ENCODE measurements around the gene TOR1AIP2.
"Not testable (repeated sequence)": the region's sequence is repeated elsewhere in the genome, so short reads cannot be mapped to it uniquely, and the experiment has no call there.

Gene TOR1AIP2

DNA sequence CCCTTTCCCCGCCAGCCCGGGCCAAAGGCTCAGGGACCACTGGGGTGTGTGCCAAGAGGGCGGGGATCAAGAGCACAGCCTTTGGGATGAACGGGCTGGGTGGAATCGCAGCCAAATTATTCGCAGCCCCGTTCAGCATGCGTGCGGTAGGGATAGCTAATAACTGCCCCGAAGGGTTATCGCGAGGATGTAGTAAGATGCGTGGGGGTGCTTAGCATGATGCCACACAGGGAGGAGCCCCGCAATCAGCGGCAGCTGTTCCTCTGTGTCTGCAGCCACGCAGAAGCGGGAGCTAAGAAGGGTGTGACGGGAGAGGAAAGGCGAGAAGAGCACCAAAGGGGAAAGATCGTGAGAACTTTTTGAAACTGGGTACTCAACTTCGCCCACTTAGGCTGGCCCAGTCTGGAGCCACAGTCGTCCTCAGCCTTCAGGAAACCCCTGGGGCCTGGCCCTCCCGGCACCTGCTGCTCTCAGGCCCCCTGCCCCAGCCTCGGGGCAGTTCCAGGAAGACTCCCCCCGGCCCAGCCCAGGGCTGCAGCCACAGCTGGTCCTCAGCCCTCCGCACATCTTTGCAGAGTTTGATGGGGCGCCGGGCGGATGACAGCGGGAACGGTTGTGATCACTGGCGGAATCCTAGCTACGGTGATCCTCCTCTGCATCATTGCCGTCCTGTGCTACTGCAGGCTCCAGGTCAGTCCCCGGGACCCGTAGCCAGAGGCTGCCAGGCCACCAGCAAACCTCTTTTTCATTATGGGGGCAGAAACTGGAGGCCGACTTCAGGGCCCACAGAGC, 64.9 kb downstream of the TOR1AIP2 start:
- Histone ChIP-seq H3K9me3 (ENCODE audit: insufficient read depth, low read depth, low read length) (no peaks in the 10 kb centered on the region), H3K4me1 (ENCODE audit: insufficient read depth, low read length) (no peaks in the 10 kb centered on the region; the same call in 1 of the 2 replicates), H3K27ac (ENCODE audit: low read length) (no peak overlapping the region), H3K36me3 (ENCODE audit: insufficient read depth, low read depth, low read length) (no peaks in the 10 kb centered on the region), H3K9ac (ENCODE audit: low read depth, low read length) (no peak overlapping the region), H3K27me3 (ENCODE audit: insufficient read depth, low read length) (peaks cover 38% of the 10 kb centered on the region), H3K4me3 (ENCODE audit: low read length) (no peak overlapping the region)

- H3K9ac ChIP-seq (ENCODE audit: low read depth, low read length) = no peak overlapping the region
- no peak overlapping the region for H3K4me3 ChIP-seq (ENCODE audit: low read length)
- H3K27me3 ChIP-seq (ENCODE audit: insufficient read depth, low read length) = peaks cover 16% of the 10 kb centered on the region
- H3K9me3 ChIP-seq (ENCODE audit: insufficient read depth, low read depth, low read length) = no peaks in the 10 kb centered on the region
- H3K4me1 ChIP-seq (ENCODE audit: insufficient read depth, low read length) = no peaks in the 10 kb centered on the region
- H3K27ac ChIP-seq (ENCODE audit: low read length) = no peak overlapping the region
- no peaks in the 10 kb centered on the region for H3K36me3 ChIP-seq (ENCODE audit: insufficient read depth, low read depth, low read length)
These were observed 67.3 kb downstream of the TOR1AIP2 start for GRCh38 chr1:179810367-179810715.

DNA sequence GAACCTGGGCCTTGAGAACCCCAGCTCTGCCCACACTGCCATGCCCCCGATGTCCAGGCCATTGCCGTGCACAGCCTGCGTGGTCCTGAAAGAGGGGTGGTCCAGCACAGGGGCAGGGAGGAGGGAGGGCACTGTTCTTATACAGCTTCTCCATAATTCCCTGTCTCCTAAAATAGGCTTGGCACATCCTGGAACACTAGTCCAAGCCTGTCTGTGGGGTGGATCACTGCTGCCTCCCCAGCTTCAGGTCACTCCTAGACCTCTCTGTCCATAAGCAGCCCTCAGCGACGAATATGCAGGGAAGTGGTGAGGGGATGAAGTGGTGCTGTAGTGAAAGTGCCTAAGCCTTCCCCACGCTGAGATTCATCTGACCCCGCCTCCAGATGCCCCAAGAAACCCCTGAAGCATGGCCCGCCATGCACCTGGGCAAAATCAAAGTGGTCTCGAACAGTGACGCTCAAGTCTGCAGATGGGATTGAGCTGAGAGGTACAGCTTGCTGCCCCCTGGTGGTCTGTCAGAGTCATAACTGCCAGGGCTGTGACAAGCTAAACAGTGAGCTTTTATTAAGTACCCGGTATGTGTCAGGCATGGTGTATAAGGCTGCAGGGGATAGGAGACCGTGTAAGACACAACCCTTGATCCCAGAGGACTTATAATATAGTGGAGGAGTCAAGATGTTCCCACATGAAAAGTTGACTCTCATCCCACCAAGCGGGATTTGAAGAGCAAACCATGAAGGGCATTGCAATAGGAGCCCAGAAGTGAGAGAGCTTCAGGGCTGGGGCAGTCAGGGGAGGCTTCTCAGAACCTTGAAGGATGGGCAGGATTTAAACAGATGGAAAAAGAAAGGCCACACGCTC, 67.9 kb downstream of the TOR1AIP2 start:
- peaks cover 12% of the 10 kb centered on the region for H3K27me3 ChIP-seq (ENCODE audit: insufficient read depth, low read length)
- H3K9ac ChIP-seq (ENCODE audit: low read depth, low read length) = no peak overlapping the region
- no peaks in the 10 kb centered on the region for H3K36me3 ChIP-seq (ENCODE audit: insufficient read depth, low read depth, low read length)
- no peak overlapping the region for H3K27ac ChIP-seq (ENCODE audit: low read length)
- H3K4me3 ChIP-seq (ENCODE audit: low read length) = no peak overlapping the region
- no peaks in the 10 kb centered on the region for H3K9me3 ChIP-seq (ENCODE audit: insufficient read depth, low read depth, low read length)
- H3K4me1 ChIP-seq (ENCODE audit: insufficient read depth, low read length) = no peaks in the 10 kb centered on the region

GRCh38 chr1:179808503-179808902, 69.1 kb downstream of the TOR1AIP2 start:
- Histone ChIP-seq H3K9me3 (ENCODE audit: insufficient read depth, low read depth, low read length) (no peaks in the 10 kb centered on the region), H3K9ac (ENCODE audit: low read depth, low read length) (no peak overlapping the region), H3K4me1 (ENCODE audit: insufficient read depth, low read length) (no peaks in the 10 kb centered on the region), H3K27ac (ENCODE audit: low read length) (no peak overlapping the region), H3K36me3 (ENCODE audit: insufficient read depth, low read depth, low read length) (no peaks in the 10 kb centered on the region), H3K27me3 (ENCODE audit: insufficient read depth, low read length) (peaks cover 2% of the 10 kb centered on the region; the same call in 1 of the 2 replicates), H3K4me3 (ENCODE audit: low read length) (no peak overlapping the region)

DNA sequence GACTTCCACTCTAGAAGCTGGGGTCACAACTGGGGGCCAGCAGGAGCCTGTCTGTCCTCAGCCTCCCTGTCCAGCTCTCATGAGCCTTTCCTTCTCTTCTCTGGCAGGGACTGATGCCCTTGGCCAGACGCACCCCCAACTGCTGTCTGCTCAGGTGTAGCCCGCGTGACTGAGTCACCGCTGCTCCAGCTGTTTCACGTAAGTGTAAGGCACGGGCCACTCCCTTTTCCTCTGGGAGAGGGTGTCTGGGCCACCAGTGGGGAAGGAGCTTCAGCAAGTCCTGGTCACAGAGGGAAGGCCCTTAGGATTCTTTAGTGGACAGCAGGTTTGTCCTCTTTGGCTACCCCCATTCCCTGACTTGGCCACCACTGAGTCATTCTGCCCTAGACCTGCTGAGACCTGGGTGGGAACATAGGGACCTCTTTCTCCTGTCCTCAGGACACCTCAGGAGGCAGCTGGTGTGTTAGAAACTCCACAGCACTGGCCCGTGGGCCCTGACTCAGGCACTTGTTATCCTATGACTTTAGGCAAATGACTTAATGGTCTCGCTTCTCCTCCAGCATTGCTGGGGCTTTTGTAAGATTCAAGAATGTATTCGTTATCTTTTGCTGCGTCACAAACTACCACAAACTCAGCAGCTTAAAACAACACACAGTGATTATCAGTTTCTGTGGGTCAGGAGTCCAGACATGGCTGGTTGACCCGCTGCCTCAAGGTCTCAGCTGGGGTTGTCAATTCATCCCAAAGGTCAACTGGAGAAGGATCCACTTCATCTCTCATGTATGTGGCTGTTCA, 69.7 kb downstream of the TOR1AIP2 start:
- Histone ChIP-seq H3K4me1 (ENCODE audit: insufficient read depth, low read length) (no peaks in the 10 kb centered on the region), H3K36me3 (ENCODE audit: insufficient read depth, low read depth, low read length) (no peaks in the 10 kb centered on the region), H3K4me3 (ENCODE audit: low read length) (no peak overlapping the region), H3K27ac (ENCODE audit: low read length) (no peak overlapping the region), H3K9ac (ENCODE audit: low read depth, low read length) (no peak overlapping the region), H3K9me3 (ENCODE audit: insufficient read depth, low read depth, low read length) (no peaks in the 10 kb centered on the region), H3K27me3 (ENCODE audit: insufficient read depth, low read length) (no peaks in the 10 kb centered on the region; the same call in 1 of the 2 replicates)

GRCh38 chr1:179807291-179807690, 70.3 kb downstream of the TOR1AIP2 start:
- Histone ChIP-seq H3K4me1 (ENCODE audit: insufficient read depth, low read length) (no peaks in the 10 kb centered on the region), H3K9ac (ENCODE audit: low read depth, low read length) (no peak overlapping the region), H3K27ac (ENCODE audit: low read length) (no peak overlapping the region), H3K9me3 (ENCODE audit: insufficient read depth, low read depth, low read length) (no peaks in the 10 kb centered on the region), H3K27me3 (ENCODE audit: insufficient read depth, low read length) (no peaks in the 10 kb centered on the region; the same call in 1 of the 2 replicates), H3K4me3 (ENCODE audit: low read length) (no peak overlapping the region), H3K36me3 (ENCODE audit: insufficient read depth, low read depth, low read length) (no peaks in the 10 kb centered on the region)

GRCh38 chr1:179806333-179806732, 71.3 kb downstream of the TOR1AIP2 start:
- no peaks in the 10 kb centered on the region for H3K36me3 ChIP-seq (ENCODE audit: insufficient read depth, low read depth, low read length)
- H3K27ac ChIP-seq (ENCODE audit: low read length) = no peak overlapping the region
- no peak overlapping the region for H3K9ac ChIP-seq (ENCODE audit: low read depth, low read length)
- no peaks in the 10 kb centered on the region for H3K9me3 ChIP-seq (ENCODE audit: insufficient read depth, low read depth, low read length)
- H3K4me3 ChIP-seq (ENCODE audit: low read length) = no peak overlapping the region
- H3K4me1 ChIP-seq (ENCODE audit: insufficient read depth, low read length) = no peaks in the 10 kb centered on the region
- no peaks in the 10 kb centered on the region for H3K27me3 ChIP-seq (ENCODE audit: insufficient read depth, low read length)

GRCh38 chr1:179805291-179806195, 72.1 kb downstream of the TOR1AIP2 start:
- H3K36me3 ChIP-seq (ENCODE audit: insufficient read depth, low read depth, low read length) = no peaks in the 10 kb centered on the region
- no peaks in the 10 kb centered on the region for H3K9me3 ChIP-seq (ENCODE audit: insufficient read depth, low read depth, low read length)
- no peaks in the 10 kb centered on the region for H3K4me1 ChIP-seq (ENCODE audit: insufficient read depth, low read length)
- H3K9ac ChIP-seq (ENCODE audit: low read depth, low read length) = no peak overlapping the region
- H3K27ac ChIP-seq (ENCODE audit: low read length) = no peak overlapping the region
- no peak overlapping the region for H3K4me3 ChIP-seq (ENCODE audit: low read length)
- no peaks in the 10 kb centered on the region for H3K27me3 ChIP-seq (ENCODE audit: insufficient read depth, low read length)

DNA sequence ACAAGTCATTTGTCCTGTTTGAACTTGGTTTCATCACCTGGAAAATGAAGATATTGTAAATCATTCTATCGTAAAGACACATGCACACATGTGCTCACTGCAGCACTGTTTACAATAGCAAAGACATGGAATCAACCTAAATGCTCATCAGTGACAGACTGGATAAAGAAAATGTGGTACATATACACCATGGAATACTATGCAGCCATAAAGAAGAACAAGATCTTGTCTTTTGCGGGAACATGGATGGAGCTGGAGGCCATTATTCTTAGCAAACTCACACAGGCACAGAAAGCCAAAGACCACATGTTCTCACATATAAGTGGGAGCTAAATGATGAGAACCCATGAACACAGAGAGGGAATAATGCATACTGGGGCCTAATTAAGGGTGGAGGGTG, 73.2 kb downstream of the TOR1AIP2 start:
- not testable (repeated sequence) for H3K9me3 ChIP-seq (ENCODE audit: insufficient read depth, low read depth, low read length); H3K36me3 ChIP-seq (ENCODE audit: insufficient read depth, low read depth, low read length); H3K27ac ChIP-seq (ENCODE audit: low read length); H3K4me3 ChIP-seq (ENCODE audit: low read length); H3K9ac ChIP-seq (ENCODE audit: low read depth, low read length); H3K27me3 ChIP-seq (ENCODE audit: insufficient read depth, low read length); H3K4me1 ChIP-seq (ENCODE audit: insufficient read depth, low read length)

DNA sequence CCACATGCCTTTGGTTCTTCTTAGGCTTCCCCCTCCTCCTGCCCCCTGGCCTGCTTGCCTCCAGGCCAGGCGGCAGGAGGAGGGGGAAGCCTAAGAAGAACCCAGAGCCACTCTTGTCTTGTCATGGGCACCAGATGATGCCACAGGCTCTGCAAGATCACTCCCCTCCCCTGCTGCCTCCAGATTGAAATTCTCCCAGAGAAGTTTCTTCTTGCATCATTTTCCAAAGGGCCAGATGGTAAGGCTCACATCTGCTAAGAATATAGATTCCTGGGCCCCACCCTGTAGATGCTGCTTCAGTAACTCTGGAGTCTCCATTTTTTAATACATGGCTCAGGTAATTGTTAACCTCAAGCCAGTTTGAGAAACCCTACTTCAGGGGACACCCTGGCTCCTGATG, 73.7 kb downstream of the TOR1AIP2 start:
- Histone ChIP-seq H3K27me3 (ENCODE audit: insufficient read depth, low read length) (no peaks in the 10 kb centered on the region), H3K27ac (ENCODE audit: low read length) (no peak overlapping the region), H3K4me1 (ENCODE audit: insufficient read depth, low read length) (no peaks in the 10 kb centered on the region)

DNA sequence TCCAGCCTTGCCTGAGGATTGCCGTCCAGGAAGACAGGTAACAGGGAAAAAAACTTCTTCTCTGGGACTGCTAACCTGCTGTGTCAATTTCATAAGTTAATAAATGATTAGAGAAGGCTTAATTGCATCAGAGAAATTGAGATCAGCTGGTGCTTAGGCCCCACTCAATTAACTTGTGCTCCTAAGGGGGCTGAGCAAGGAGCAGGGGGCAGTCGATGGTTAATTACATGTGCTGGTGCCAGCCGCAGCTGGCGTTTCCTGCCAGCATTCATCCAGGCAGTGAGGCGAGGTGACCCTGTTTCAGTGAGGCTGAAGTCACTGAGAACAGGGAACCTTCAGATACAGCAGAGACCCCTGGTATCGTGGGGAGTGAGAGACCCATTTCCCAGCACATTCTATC, 74.5 kb downstream of the TOR1AIP2 start:
- H3K27me3 ChIP-seq (ENCODE audit: insufficient read depth, low read length) = no peaks in the 10 kb centered on the region

More for the DNA sequence above, 73.7 kb downstream of the TOR1AIP2 start:
- H3K4me3 ChIP-seq (ENCODE audit: low read length) = no peak overlapping the region
- H3K36me3 ChIP-seq (ENCODE audit: insufficient read depth, low read depth, low read length) = no peaks in the 10 kb centered on the region
- no peak overlapping the region for H3K9ac ChIP-seq (ENCODE audit: low read depth, low read length)
- H3K9me3 ChIP-seq (ENCODE audit: insufficient read depth, low read depth, low read length) = no peaks in the 10 kb centered on the region

More for the DNA sequence above, 74.5 kb downstream of the TOR1AIP2 start:
- Histone ChIP-seq H3K9ac (ENCODE audit: low read depth, low read length) (no peak overlapping the region), H3K36me3 (ENCODE audit: insufficient read depth, low read depth, low read length) (no peaks in the 10 kb centered on the region), H3K9me3 (ENCODE audit: insufficient read depth, low read depth, low read length) (no peaks in the 10 kb centered on the region), H3K27ac (ENCODE audit: low read length) (no peak overlapping the region), H3K4me1 (ENCODE audit: insufficient read depth, low read length) (no peaks in the 10 kb centered on the region), H3K4me3 (ENCODE audit: low read length) (no peak overlapping the region)
